NB4 (cell line): ENCODE results near the gene ZSWIM6.

Experiments
- MYC ChIP-seq: IDR thresholded peaks from 2 replicates; pipeline ENCODE4 v1.6.1; 2011; ENCODE audit warnings: low read depth, low read length
- POLR2A ChIP-seq: IDR thresholded peaks from 2 replicates; pipeline ENCODE4 v1.6.1; 2011; ENCODE audit warnings: mild to moderate bottlenecking; ENCODE audit not compliant: insufficient read length; ENCODE audit errors: extremely low read depth
- TF ChIP-seq, protein P1 (sequence below): IDR thresholded peaks from one replicate; pipeline ENCODE4 v1.5.1; 2012; ENCODE audit warnings: low read depth, low read length

DNA sequence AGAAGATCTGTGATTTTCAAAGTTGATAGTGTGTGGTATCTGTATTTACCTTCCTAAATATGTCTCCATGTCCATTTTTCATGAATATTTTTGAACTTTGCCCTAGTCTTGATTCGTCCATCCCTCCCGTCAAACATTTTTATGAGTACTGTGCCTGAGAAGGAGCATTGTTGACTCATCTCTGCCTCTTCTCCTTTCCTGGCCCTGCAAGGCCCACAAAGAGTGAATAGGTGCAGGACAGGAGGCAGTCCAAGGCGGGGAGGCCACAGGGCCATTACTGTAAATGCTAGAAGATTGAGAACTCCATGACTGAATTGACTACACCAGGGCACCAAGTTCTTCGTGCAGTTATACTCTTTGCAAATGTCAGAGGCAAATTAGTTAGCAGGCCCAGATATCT lies 200.9 kb downstream of the ZSWIM6 start:
- TF ChIP-seq, protein P1, sequence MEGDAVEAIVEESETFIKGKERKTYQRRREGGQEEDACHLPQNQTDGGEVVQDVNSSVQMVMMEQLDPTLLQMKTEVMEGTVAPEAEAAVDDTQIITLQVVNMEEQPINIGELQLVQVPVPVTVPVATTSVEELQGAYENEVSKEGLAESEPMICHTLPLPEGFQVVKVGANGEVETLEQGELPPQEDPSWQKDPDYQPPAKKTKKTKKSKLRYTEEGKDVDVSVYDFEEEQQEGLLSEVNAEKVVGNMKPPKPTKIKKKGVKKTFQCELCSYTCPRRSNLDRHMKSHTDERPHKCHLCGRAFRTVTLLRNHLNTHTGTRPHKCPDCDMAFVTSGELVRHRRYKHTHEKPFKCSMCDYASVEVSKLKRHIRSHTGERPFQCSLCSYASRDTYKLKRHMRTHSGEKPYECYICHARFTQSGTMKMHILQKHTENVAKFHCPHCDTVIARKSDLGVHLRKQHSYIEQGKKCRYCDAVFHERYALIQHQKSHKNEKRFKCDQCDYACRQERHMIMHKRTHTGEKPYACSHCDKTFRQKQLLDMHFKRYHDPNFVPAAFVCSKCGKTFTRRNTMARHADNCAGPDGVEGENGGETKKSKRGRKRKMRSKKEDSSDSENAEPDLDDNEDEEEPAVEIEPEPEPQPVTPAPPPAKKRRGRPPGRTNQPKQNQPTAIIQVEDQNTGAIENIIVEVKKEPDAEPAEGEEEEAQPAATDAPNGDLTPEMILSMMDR: no peak
- TF ChIP-seq POLR2A (no peak), MYC (no peak)
